ENCODE measurements around the gene SOWAHC.
"Not testable (repeated sequence)": the region's sequence is repeated elsewhere in the genome, so short reads cannot be mapped to it uniquely, and the experiment has no call there.

Gene SOWAHC, protein sequence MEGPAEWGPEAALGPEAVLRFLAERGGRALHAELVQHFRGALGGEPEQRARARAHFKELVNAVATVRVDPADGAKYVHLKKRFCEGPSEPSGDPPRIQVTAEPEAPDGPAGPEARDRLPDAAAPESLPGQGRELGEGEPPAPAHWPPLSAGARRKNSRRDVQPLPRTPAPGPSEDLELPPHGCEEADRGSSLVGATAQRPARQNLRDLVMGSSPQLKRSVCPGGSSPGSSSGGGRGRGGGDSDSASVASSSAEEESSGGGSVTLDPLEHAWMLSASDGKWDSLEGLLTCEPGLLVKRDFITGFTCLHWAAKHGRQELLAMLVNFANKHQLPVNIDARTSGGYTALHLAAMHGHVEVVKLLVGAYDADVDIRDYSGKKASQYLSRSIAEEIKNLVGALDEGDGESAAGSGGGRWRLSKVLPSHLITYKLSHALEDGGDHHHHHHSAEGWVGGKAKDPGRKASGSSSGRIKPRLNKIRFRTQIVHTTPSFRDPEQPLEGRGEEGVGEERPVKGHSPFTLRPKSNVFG

DNA sequence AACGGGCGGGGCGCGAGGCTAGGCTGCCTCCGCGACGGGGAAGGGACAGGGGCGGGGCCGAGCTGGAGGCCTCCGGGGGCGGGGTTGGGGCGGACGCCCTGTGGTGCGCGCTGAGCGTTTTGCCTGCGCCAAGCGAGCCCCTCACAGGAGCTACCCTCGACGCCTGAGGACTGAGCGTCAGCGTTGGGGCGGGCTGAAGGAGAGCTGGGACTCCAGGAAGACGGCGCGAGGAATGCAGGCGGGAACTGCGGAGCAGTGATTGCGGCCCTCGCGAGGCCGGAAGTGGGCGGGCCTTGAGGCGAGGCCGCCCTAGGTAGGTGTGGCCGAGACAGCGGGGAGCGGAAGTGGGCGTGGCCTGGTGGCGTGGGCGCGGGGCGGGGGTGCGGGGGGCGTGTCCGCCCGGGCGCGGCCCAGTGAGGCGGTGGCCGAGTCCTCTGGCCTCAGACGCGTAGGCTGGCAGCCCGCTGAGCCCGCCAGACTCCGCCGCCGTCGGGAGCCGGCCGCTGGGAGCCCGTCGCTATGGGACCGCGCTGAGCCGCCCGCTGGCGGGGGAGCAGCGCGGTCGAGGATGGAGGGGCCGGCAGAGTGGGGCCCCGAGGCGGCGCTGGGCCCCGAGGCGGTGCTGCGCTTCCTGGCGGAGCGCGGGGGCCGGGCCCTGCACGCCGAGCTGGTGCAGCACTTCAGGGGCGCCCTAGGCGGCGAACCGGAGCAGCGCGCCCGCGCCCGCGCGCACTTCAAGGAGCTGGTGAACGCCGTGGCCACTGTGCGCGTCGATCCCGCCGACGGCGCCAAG is at the start of gene SOWAHC, which contains the start of gene SEPTIN10:
SOWAHC (plus strand) TSS at position 443 of the 793 bp plus-strand sequence; CDS start at position 569, 126 bp downstream.
SEPTIN10 (minus strand) TSS at position 45 of the 793 bp plus-strand sequence. CDS start 139 bp downstream, outside the sequence.
- peak; percentile 95 for DNase-seq

DNA sequence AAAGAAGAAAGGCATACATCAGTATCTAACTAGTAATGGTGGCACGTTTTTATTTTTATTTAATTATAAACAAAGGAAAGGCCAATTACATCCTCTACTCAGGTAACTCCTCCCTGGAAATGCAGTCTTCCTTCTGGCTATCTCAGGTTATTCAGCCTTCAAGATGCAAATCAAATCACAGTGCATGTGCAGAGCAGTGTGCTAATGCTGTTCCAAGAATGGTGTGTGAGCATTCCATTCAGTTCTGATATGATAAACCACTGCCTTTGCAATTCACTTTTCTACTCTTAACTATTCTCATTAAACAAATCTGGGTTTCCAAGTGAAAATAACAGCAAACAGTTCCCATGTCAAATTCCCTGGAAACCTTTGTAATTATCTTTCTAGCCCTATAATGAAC is 38.8 kb upstream of the SOWAHC start:
- DNase-seq = no peak

DNA sequence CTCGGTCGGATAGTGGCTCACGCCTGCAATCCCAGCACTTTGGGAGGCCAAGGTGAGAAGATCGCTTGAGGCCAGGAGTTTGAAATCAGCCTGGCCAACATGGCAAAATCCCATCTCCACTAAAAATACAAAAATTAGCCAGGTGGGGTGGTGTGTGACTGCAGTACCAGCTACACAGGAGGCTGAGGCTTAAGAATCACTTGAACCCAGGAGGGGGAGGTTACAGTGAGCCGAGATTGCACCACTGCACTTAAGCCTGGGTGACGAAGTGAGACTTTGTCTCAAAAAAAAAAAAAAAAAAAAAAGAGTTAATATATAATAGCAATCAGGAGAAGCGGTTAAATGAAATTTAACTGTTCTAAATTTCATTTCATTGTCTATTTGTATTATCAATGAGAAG is 36.5 kb upstream of the SOWAHC start:
- DNase-seq = not testable (repeated sequence)

DNA sequence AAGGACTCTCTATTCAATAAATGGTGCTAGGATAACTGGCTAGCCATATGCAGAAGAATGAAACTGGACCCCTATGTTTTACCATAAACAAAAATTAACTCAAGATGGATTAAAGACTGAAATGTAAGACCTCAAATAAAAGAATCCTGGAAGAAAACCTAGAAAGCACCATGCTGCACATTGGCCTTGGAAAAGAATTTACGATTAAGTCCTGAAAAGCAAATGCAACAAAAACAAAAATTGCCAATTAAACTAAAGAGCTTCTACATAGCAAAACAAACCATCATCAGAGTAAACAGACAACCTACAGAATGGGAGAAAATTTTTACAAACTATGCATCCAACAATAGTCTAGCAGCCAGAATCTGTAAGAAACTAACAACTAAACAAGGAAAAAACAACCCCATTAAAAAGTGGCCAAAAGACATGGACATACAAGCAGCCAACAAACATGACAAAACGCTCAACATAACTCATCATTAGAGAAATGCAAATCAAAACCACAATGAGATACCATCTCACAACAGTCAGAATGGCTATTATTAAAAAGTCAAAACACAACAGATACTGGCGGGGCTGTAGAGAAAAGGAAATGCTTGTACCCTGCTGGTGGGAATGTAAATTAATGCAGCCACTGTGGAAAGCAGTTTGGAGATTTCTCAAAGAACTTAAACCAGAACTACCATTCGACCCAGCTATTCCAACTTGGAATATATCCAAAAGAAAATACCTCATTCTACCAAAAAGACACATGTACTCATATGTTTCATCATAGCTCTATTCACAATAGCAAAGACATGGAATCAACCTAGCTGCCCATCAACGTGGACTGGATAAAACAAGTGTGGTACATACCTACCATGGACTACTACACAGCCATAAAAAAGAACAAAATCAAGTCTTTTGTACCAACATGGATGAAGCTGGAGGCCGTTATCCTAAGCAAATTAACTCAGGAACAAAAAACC is 31.0 kb upstream of the SOWAHC start:
- DNase-seq = no peak

DNA sequence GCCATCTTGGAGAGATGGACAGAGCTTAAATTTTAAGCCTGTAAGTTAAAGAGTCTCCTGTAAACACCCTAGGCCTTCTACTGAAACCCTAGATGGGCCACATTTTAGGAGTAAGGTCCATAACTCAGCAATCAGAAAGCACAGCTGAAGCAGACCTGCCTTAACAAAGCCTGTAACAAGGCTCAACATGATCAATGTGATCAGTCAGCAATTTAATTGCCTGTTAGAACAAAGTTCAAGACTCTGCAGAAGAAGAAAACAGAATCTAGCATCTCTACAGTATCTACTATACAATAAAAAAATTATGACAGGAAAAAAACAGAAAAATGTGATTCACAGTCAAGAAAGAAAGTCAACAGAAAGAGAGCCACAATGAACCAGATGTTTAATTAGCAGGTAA is 27.5 kb upstream of the SOWAHC start:
- no peak for DNase-seq

DNA sequence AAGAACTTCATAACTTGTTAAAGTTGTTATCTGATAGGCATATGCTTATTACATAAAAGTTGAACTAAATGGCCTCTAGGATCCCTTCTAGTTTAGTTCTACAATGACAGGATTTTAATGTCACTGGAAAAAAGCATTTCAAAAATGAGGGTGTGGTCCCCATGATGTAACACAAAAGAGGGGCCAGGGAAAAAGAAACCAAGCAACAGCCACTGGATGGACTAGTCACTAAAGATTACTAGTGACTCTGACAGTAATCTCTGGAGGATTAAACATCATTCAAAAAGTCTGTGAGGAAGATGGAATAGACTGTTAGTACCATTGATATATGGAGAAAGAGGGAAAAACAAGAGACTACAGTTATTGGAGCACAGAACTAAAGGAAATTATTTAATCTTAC is 23.0 kb upstream of the SOWAHC start:
- DNase-seq = no peak

DNA sequence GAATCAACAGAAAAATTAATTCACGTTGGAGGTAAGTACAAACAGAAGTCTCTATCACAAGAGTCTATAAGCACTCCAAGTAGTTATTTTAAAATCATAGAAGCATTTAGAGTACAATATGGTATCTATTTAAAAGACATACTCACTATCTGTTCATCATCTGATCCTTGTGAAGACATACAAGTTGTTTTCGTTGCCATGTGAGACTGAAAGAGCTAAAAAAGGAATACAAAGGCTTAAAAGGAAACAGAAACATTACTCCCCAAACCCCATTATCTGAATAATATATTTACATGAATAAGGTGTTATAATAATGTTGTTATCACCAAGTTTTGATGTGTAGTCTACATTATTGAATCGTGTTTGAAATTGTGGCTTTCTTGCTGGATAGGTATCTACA is 21.3 kb upstream of the SOWAHC start:
- no peak for DNase-seq

DNA sequence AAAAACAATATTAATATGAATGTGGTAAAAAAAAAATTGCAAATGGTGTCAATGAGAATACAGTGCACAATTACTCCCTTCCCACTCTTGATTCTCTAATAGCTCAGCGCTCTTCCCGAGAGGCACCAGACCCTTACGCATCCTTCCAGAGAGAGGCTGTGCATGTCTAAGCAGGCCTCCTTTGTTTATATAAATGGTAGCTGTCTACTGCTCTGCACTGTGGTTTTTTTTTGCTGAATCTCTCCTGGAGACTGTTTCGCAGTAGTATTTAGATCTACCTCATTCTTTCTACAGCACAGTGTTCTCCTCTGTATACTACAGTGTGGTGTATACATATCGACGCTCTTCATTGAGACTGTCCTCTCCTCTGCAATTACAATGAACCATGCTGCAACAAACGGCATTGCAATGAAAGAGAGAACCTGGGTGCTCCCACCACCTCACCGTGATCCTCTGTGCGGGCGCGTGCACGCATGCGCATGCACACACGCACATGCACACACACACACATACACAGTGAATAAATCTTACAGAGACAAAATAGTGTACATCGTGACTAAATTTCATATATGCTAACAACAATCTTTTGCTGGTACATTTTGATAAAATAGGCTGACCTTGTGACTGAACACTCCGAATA is 19.8 kb upstream of the SOWAHC start:
- DNase-seq = no peak

DNA sequence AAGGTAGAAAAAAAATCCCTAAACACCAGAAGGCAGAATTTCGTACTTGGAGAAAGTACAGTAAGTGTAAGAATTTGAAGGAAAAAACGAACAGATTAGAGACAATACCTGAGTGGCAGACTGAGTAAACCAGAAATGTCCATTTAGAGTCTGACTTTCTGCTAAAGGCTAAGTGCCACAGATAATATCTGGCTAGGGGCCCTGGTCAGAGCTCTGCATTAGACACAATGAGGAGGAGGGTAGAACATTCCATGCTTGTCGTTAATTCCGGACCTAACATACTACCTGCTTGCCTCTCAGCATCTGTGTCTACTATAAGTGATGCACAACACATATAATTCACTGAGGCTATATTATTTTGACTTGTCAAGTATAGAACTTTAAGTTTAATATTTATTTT is 18.5 kb upstream of the SOWAHC start:
- no peak for DNase-seq

DNA sequence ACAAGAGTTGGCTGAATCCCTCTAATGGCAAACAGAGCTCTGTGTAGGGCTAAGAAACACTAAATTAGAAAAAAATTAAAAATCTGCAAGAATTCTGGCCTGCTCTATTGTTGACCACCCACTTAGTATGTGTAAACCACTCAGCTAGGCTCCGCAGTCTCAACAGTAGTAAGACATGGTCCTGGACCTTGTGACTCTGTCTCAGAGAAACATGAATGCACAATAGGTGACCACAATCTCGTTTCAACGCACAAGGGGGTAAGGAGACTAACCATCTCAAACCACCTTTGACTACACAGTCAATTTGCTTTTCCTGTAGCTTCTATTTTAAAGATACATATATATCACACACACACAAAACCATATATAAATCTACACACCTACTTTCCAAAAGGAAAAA is 16.9 kb upstream of the SOWAHC start:
- no peak for DNase-seq

DNA sequence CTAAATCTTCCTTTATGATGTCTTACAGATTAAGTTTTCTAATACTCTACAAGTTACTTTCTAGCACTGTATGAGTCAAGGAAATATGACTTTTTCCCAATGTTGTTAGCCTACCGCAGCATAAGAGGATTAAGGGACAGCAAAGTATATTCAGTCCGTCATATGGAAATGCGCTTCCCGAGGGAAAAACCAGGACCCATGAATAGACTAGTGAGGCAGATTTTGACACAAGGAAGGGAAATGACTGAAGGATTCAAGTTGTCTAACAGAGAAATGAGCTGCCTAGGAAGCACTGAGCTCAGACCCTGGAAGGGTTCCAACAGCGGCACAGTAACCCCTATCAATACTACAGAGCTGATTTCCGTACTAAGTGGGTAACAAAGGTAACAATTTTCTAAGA is 12.4 kb upstream of the SOWAHC start:
- no peak for DNase-seq

DNA sequence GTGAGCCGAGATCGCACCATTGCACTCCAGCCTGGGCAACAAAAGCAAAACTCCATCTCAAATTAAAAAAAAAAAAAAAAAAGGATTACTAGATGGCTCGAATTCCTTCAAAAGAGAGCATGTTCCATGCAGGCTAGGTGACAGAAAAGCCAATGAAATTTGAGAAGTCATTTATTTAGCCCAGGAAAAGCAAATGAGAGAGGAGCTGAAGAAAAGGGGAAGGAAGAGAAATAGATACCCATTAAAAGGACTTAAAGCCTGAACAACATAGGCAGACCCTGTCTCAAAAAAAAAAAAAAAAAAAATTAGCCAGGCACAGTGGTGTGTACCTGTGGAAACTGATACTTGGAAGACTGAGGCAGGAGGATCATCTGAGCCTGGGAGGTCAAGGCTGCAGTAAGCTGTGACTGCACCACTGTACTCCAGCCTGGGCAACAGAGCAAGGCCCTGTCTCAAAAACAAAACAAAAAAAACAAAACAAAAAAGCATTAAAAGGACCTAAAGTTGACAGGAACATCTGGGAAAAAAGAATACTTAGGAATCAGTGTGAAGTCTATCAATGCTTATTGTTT is 11.5 kb upstream of the SOWAHC start:
- no peak for DNase-seq

DNA sequence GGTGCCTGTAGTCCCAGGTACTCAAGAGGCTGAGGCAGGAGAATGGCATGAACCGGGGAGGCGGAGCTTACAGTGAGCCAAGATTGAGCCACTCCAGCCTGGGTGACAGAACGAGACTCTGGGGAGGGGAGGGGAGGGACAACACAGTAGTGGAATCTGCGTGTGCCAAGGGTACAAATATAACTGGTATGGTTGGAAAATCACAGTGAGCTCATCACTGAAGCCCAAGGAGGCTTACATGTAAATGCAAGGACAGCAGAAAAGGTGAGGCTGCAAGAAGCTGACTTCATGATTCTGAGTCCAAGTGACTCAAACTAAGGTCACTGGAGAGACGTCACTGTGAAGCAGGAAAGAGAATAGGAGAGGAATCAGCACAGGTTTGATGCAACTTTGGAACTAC is 9.6 kb upstream of the SOWAHC start:
- no peak for DNase-seq

DNA sequence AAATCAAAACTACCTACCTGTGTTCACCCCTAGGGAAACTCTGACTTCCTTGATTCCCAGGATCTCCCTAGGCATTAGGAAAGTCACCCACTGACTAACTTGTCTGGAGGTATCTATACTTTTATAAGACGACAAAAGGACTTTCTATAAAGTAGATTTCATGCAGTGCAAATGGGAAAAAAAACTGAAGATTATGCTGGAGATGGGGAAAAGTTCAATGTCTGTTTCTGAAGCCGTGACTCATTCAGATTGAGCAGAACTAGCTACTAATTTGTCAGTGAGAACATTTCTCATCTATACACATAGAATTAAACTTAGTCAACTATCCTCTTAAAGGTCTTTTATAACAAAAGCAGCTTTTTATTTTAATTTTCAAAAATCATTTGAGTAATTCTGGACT is 6.4 kb upstream of the SOWAHC start:
- no peak for DNase-seq

DNA sequence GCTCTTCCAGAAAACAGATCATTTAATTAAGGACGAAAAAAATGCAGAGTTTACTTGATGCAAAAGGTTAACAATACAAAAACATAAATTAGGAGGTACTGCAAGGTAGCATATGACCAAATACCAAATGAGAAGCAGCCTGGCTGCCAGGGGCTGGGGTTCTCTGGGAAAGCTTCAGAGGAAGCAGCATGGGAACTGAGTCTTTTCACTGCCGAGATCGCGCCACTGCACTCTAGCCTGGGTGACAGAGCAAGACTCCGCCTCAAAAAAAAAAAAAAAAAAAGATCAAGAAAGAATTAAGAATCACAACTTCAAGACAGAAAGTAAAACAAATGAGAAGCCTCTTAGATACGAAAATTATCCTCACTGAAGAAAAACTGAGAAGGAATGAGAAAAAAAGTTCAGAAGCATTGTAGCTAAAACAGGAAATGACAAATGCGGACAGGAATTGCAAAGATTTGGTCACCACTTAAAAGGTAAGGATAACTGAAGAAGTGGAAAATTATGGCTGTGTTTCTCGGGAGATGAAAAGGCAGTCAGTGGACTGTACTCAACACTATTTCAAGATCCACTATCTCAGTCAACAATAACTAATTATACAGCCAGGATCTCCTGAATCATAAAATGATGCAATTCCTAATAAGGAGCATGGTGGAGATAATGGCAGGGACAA is 4.7 kb upstream of the SOWAHC start:
- no peak for DNase-seq

DNA sequence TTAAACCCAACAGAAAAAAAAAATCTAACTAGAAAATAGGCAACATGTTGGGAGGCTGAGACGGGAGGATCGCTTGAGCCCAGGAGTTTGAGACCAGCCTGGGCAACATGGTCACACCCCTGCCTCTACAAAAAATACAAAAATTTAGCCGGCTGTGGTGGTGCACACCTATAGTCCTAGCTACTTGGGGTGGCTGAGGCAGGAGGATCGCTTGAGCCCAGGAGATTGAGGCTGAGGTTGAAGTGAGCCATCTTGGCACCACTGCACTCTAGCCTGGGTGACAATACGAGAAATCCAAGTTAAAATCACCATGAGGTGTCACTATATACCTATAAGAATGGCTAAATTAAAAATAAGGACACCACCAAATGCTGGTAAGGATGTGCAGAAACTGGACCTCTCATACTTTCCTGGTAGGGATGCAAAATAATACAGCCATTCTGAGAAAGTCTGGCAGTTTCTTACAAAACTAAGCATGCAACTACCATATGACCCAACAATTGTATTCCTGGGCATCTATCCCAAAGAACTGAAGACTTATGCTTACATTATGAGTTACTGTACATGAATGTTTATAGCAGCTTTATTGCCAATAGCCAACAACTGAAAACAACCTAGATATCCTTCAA is 2.6 kb upstream of the SOWAHC start:
- DNase-seq = peak; percentile 39

DNA sequence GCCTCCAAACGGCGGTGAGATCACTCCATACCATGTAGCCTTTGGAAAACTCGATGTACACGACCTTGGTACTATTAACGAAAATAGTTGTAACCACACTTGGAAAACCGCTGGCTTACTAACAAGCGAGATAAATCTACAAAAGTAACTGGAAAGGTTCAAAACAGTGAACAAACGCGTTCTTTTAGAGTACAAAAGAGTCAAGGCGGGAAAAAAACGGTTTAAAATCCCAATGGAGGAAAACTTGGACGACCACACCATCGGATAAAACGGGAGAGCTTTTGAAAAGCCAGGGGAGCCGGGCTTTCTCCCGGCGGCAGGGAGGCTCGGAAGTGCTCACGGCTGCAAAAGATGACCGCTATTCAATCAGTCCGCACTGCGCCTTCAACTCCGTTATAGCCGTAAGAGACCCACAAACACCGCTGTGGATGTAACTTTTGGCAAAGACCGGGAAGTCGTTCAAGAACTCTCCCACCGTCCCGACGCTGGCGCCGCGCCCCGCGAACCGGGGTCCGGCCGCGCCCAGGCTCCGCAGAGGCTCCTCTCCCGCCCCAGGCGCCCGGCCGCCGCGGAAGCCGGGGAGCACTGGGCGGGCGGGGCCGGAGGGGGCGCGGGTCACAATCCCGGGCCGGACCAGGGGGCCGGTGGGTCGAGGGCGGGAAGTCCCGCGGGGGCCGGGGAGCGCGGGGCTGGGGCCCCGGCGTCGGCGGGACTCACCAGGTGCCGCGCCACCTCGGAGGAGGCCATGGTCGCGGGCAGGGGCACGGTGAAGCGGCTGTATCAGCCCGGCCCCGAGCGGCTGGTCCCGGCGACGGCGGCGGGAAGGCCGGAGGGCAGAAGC is 863 bp upstream of the SOWAHC start:
- peak; percentile 51 for DNase-seq

DNA sequence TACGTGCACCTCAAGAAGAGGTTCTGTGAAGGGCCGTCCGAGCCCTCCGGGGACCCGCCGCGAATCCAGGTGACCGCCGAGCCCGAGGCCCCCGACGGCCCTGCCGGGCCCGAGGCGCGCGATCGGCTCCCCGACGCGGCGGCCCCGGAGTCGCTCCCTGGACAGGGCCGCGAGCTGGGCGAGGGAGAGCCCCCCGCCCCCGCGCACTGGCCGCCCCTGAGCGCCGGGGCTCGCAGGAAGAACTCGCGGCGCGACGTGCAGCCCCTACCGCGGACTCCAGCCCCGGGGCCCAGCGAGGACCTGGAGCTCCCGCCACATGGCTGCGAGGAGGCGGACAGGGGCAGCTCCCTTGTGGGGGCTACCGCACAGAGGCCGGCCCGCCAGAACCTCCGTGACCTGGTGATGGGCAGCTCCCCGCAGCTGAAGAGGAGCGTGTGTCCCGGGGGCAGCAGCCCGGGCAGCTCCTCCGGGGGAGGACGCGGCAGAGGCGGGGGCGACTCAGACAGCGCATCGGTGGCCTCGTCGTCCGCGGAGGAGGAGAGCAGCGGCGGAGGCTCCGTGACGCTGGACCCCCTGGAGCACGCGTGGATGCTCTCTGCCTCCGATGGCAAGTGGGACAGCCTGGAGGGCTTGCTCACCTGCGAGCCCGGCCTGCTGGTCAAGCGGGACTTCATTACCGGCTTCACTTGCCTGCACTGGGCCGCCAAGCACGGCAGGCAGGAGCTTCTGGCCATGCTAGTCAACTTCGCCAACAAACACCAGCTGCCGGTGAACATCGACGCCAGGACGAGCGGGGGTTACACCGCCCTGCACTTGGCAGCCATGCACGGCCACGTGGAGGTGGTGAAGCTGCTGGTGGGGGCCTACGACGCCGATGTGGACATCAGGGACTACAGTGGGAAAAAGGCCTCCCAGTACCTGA is 812 bp downstream of the SOWAHC start:
- DNase-seq = peak; percentile 45

All from NCI-H345 (cell line).